ENCODE results near the gene ZNF615.
A peak's percentile ranks its signal among the peaks of the same experiment; 100 is the strongest.
"Not testable (repeated sequence)": the region's sequence is repeated elsewhere in the genome, so short reads cannot be mapped to it uniquely, and the experiment has no call there.

Gene ZNF615

DNA sequence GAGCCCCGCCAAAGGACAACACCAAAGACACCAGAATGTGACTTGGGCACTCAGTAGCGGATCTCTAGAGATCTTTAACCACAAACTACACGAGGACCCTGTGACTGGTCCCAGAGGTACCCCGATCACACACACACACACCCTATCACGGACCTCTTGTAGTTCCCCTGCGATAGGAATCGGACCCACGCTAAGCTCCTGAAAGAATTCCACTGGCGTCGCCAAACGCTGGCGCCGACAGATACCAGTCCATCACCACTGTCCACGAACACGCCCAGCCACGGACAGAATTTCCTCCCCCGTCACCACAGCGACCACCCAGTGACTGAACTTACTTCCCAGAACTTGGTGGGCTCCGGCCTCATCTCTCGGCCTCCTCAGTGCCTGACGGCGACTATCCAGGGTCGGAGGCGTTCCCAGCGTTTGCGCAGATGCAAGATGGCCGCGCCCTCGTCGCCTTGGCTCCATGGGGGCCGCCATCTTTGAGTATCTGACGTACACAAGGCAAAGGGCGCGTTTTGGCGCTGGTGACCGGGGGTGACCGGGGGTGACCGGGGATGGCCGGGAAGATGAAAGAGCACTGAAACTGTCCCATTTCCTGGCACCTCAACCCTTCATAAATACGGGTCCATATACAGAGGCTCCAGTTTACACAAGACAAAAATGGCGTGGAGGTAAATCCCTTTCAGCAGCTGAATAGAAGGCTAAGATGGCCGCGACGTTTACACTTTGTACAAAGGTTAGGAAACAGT is at the start of gene ZNF615:
TSS of gene ZNF615 (minus strand) at position 406 of the 752 bp plus-strand sequence. CDS start 4,500 bp downstream, outside the sequence.
- peak; percentile 75 to 88 (median 83) for DNase-seq (ENCODE audit: low read depth in 2 of 3, low spot score in 1 of 3)

DNA sequence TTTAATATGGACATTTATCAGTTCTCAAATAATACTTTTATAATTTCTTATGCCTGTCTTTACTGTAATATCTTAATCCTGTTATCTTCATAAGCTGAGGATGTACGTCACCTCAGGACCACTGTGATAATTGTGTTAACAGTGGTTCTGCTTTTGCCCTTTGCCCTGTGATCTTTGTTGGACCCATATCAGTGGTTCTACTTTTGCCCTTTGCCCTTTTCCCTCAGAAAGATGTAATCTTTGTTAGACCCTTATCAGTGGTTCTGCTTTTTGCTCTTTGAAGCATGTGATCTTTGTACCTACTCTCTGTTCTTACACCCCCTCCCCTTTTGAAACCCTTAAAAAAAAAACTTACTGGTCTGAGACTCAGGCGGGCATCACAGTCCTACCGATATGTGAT is 48.5 kb upstream of the ZNF615 start:
- DNase-seq (ENCODE audit: low read depth in 2 of 3, low spot score in 1 of 3), result not testable (repeated sequence)

GRCh38 chr19:52051736-52052135 is 43.7 kb upstream of the ZNF615 start:
- not testable (repeated sequence) for DNase-seq (ENCODE audit: low read depth in 2 of 3, low spot score in 1 of 3)

DNA sequence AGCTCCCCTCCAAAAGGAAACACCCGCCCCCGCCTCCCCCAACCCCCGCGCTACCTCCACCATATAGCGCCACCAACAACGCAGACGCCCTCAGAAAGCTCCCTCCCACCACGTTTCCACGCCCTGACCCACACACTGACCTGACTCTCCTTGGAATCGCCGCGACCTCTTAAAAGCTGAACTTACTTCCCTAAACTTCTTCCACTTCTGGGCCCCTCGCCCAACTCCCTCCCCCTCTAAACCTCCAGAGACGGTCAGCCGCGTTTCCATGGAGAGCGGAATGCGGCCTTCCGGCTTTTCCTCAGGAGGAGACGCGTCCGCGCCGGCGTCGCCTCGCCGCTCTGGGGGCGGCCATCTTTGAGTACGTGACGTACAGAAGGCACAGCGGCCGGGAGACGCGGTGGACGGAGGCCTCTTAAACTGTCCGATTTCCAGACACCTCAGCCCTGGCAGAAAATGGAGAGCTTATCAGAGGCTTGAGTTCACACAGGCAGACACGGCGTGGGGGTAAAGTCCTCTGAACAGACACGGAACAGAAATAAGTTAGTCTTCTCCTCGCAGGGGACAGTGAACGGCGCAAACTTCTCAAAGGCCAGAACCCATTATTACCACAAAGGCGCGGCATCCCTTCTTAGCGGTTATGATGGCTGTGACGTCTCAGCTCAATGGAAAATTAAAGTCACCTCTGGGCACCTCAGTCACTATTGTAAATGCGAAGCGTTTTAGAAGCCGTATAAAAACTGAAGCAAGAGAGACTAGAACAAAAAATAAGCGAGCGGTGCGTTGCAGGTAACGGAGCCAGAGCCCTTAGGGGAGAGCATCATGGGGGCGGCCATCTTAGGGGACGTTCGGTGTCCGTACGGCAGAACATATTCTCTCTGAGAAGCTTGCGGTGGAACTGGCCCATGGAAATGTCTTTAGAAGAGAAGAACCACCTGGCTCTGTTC is 40.8 kb upstream of the ZNF615 start, which contains the start of gene ZNF432:
TSS of gene ZNF432 (minus strand) at position 284 of the 947 bp plus-strand sequence. CDS start 1,970 bp downstream, outside the sequence.
- peak; percentile 64 to 77 (median 69) for DNase-seq (ENCODE audit: low read depth in 2 of 3, low spot score in 1 of 3)

DNA sequence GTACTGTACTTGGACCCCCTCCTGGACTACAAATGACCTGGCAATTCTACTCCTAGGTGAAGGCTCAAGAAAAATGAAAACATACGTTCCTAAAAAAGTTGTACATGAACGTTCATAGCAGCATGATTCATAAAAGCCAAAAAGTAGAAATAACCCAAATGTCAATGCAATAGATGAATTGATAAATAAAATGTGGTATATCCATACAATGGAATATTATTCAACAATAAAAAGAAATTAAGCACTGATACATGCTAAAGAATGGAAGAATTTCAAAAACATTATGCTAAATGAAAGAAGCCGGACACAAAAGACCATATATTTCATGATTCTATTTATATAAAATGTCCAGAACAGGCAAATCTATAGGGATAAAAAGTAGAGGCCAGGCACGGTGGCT is 31.2 kb upstream of the ZNF615 start:
- DNase-seq (ENCODE audit: low read depth in 2 of 3, low spot score in 1 of 3), result no peak

DNA sequence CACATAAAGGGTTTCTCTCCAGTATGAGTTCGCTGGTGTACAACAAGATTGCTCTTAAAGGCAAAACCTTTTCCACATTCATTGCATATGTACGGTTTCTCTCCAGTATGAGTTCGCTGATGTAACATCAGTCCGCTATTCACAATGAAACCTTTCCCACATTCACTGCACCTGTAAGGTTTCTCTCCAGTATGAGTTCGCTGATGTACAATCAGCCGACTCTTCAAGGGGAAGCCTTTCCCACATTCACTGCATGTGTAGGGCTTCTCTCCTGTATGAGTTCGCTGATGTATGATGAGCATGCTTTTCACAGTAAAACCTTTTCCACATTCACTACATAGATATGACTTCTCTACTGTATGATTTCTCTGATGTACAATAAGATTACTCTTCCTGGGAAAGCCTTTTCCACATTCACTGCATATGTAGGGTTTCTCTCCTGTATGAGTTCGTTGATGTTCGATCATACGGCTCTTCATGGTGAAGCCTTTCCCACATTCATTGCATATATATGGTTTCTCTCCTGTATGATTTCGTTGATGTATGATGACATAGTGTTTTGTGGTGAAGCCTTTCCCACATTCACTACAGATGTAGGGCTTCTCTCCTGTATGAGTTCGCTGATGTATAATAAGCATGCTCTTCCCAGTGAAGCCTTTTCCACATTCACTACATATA is 26.2 kb upstream of the ZNF615 start:
- no peak for DNase-seq (ENCODE audit: low read depth in 2 of 3, low spot score in 1 of 3)

DNA sequence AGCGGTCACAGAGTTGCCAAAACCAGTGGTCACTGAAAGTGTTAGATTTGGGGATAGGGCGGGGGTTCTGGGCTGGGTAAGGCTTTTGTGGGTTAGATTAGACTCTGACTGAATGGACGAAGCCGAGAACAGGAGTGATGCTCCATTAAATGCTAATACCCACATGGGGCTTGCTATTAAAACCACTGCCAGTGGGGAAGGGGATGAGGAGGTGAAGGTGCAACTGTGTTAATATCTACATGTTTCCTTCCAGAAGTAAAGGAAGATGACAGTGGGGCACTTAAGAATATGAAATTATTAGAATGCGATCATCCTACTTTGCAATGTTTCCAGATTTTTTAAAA is 20.7 kb upstream of the ZNF615 start:
- DNase-seq (ENCODE audit: low read depth in 2 of 3, low spot score in 1 of 3), result no peak

DNA sequence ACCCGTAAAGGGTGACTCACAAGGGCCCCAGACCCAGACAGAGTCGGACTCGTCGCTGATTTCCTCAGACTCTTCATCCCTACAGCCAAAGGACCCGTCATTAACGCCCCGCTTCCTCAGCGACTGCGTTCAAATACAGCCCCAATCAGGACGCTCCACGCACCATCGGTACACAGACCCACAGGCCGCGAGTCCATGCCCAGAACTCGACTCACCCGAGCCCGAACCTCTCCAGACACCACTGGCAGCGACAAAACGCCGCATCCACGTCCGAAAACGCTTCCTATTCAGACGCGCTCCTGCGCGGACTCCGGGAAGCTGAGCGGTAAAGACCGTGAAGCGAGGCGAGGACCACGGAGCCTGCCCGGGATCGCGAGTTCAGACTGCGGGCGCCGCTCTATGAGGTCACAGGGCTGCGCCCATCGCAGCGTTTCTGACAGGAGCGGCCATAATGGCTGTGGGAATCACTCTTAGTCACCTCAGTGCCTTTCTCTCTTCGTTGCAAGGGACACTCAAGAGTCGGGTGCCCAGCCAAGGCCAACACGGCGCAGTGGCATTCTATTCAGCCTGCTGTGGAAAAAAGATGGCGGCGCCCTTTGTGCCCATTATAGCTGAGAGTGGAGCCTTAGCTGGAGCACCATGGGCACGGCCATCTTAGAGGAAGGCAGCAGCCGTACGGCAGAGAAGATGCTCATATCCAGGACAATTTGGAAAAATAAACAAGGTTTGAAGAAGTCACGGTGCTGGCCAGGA is 20.2 kb upstream of the ZNF615 start, which contains the start of gene ZNF614:
TSS of gene ZNF614 (minus strand) at position 353 of the 753 bp plus-strand sequence. CDS start 2,634 bp downstream, outside the sequence.
- DNase-seq (ENCODE audit: low read depth in 2 of 3, low spot score in 1 of 3), result peak; percentile 75 to 81 (median 79)

GRCh38 chr19:52026255-52026990 is 18.4 kb upstream of the ZNF615 start:
- DNase-seq (ENCODE audit: low read depth in 2 of 3, low spot score in 1 of 3), result not testable (repeated sequence)

- DNase-seq (ENCODE audit: low read depth in 2 of 3, low spot score in 1 of 3), result not testable (repeated sequence)
Observed at GRCh38 chr19:52024478-52024877, 16.5 kb upstream of the ZNF615 start.

- DNase-seq (ENCODE audit: low read depth in 2 of 3, low spot score in 1 of 3), result no peak
Observed at GRCh38 chr19:52022193-52022592, 14.2 kb upstream of the ZNF615 start.

DNA sequence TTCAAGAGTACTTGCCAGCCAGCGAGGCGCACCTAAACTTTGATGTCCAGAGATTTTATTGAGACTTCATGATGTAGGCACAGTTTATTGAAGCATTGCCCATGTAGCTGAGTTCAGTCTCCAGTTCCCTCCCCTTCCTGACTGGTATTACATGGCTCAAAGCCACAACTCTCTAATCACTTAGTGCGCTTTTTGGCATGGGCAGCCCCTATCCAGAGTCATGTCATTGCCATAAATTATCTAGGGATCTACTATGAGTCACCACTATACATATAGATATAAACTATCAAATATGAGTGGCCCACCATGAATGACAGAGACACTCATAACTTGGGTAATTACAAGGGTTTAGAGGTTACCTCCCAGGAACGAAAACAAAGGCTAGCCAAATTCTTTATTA is 12.5 kb upstream of the ZNF615 start:
- DNase-seq (ENCODE audit: low read depth in 2 of 3, low spot score in 1 of 3), result no peak

- no peak for DNase-seq (ENCODE audit: low read depth in 2 of 3, low spot score in 1 of 3)
Observed at GRCh38 chr19:52010674-52011073, 2.7 kb upstream of the ZNF615 start.

DNA sequence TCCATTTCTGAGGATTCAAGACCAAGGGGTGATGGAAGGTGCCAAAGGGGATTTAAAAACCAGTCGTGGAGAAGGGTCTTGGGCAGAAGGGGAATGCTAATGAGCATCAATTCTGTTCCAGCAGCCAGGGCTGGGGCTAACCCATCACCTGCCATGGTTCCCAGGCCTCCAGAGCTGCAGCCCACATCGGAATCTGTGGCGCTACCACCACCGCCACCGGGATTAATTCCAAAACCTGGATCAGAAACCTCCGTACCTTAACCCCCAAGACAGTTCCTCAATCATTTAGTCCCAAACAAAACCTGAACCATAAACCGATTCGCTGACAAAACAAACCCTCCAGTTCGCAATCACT is 583 bp downstream of the ZNF615 start:
- DNase-seq (ENCODE audit: low read depth in 2 of 3, low spot score in 1 of 3), result no peak

- no peak for DNase-seq (ENCODE audit: low read depth in 2 of 3, low spot score in 1 of 3)
Observed at GRCh38 chr19:51994048-51994644, 13.9 kb downstream of the ZNF615 start.

DNA sequence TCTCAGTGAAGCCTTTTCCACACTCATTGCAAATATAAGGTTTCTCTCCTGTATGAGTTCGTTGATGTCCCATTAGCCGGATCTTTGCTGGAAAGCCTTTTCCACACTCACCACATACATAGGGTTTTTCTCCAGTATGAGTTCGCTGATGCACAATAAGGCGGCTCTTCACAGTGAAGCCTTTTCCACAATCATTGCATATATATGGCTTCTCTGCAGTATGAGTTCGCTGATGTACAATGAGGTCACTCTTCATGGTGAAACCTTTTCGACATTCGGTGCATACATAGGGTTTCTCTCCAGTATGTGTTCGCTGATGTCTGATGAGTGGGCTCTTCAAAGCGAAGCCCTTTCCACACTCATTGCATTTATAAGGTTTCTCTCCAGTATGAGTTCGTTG is 14.6 kb downstream of the ZNF615 start:
- no peak for DNase-seq (ENCODE audit: low read depth in 2 of 3, low spot score in 1 of 3)

- DNase-seq (ENCODE audit: low read depth in 2 of 3, low spot score in 1 of 3), result peak; percentile 77 to 83 (median 78)
Observed at GRCh38 chr19:51986309-51987291, 21.4 kb downstream of the ZNF615 start, which contains the start of gene ZNF350. TSS of gene ZNF350 (minus strand) at chr19:51986840. CDS start at chr19:51974360, 12,480 bp downstream.

GRCh38 chr19:51983361-51983760 is 24.6 kb downstream of the ZNF615 start:
- DNase-seq (ENCODE audit: low read depth in 2 of 3, low spot score in 1 of 3), result no peak
